ENCODE results near the gene FAHD2A.
A peak's percentile ranks its signal among the peaks of the same experiment; 100 is the strongest.

Gene FAHD2A

GRCh38 chr2:95380731-95381130, 21.8 kb upstream of the FAHD2A start:
- no peak for TF ChIP-seq CTCF (IDR thresholded peaks at IDR 0.05; ENCODE audit: control extremely low read depth, extremely low read depth, low read depth, missing control alignments)
- no peak for DNase-seq (ENCODE audit: extremely low spot score)
- POLR2A ChIA-PET: no interaction called here
- CTCF ChIA-PET: interaction anchor here (2.2 kb wide), 1 partner anchor 8 kb away, joined by 12 read pairs; no protein-coding TSS in a partner anchor

- DNase-seq (ENCODE audit: extremely low spot score): no peak
- TF ChIP-seq CTCF (IDR thresholded peaks at IDR 0.05; ENCODE audit: control extremely low read depth, extremely low read depth, low read depth, missing control alignments): no peak
- POLR2A ChIA-PET: no interaction called here
- CTCF ChIA-PET: interaction anchor here (2.2 kb wide), 1 partner anchor 8 kb away, joined by 12 read pairs; no protein-coding TSS in a partner anchor
Measured at GRCh38 chr2:95381212-95382191, 21.0 kb upstream of the FAHD2A start.

- DNase-seq (ENCODE audit: extremely low spot score): no peak
- CTCF ChIA-PET: no interaction called here
- TF ChIP-seq CTCF (IDR thresholded peaks at IDR 0.05; ENCODE audit: control extremely low read depth, extremely low read depth, low read depth, missing control alignments): no peak
- POLR2A ChIA-PET: no interaction called here
Measured at GRCh38 chr2:95382192-95382591, 20.3 kb upstream of the FAHD2A start.

- POLR2A ChIA-PET: no interaction called here
- TF ChIP-seq CTCF (IDR thresholded peaks at IDR 0.05; ENCODE audit: control extremely low read depth, extremely low read depth, low read depth, missing control alignments): no peak
- DNase-seq (ENCODE audit: extremely low spot score): no peak
- CTCF ChIA-PET: no interaction called here
Measured at GRCh38 chr2:95382686-95383634, 19.5 kb upstream of the FAHD2A start.

GRCh38 chr2:95383635-95384027, 18.9 kb upstream of the FAHD2A start:
- no peak for TF ChIP-seq CTCF (IDR thresholded peaks at IDR 0.05; ENCODE audit: control extremely low read depth, extremely low read depth, low read depth, missing control alignments)
- CTCF ChIA-PET: no interaction called here
- no peak for DNase-seq (ENCODE audit: extremely low spot score)
- POLR2A ChIA-PET: no interaction called here

GRCh38 chr2:95384854-95385569, 17.5 kb upstream of the FAHD2A start:
- DNase-seq (ENCODE audit: extremely low spot score): peak; percentile 6
- TF ChIP-seq CTCF (IDR thresholded peaks at IDR 0.05; ENCODE audit: control extremely low read depth, extremely low read depth, low read depth, missing control alignments): no peak
- ChIA-PET CTCF (no interaction called here), POLR2A (no interaction called here)

Data from GM10248 (cell line).